Fibroblast of gingiva (primary cell): ENCODE measurements around the gene BLTP1.
"Not testable (repeated sequence)": the region's sequence is repeated elsewhere in the genome, so short reads cannot be mapped to it uniquely, and the experiment has no call there.

Experiments used
- DNase-seq: peaks from one replicate; pipeline ENCODE4 v3.0.0-alpha.2; 2011; ENCODE audit warnings: low read depth

BLTP1 gene, protein sequence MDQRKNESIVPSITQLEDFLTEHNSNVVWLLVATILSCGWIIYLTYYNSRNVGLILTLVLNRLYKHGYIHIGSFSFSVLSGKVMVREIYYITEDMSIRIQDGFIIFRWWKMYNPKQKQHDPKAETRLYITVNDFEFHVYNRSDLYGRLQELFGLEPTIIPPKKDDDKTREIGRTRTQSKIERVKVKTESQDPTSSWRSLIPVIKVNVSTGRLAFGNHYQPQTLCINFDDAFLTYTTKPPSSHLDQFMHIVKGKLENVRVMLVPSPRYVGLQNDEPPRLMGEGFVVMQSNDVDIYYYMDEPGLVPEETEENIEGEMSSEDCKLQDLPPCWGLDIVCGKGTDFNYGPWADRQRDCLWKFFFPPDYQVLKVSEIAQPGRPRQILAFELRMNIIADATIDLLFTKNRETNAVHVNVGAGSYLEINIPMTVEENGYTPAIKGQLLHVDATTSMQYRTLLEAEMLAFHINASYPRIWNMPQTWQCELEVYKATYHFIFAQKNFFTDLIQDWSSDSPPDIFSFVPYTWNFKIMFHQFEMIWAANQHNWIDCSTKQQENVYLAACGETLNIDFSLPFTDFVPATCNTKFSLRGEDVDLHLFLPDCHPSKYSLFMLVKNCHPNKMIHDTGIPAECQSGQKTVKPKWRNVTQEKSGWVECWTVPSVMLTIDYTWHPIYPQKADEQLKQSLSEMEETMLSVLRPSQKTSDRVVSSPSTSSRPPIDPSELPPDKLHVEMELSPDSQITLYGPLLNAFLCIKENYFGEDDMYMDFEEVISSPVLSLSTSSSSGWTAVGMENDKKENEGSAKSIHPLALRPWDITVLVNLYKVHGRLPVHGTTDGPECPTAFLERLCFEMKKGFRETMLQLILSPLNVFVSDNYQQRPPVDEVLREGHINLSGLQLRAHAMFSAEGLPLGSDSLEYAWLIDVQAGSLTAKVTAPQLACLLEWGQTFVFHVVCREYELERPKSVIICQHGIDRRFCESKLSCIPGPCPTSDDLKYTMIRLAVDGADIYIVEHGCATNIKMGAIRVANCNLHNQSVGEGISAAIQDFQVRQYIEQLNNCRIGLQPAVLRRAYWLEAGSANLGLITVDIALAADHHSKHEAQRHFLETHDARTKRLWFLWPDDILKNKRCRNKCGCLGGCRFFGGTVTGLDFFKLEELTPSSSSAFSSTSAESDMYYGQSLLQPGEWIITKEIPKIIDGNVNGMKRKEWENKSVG (N-terminal part only)

DNA sequence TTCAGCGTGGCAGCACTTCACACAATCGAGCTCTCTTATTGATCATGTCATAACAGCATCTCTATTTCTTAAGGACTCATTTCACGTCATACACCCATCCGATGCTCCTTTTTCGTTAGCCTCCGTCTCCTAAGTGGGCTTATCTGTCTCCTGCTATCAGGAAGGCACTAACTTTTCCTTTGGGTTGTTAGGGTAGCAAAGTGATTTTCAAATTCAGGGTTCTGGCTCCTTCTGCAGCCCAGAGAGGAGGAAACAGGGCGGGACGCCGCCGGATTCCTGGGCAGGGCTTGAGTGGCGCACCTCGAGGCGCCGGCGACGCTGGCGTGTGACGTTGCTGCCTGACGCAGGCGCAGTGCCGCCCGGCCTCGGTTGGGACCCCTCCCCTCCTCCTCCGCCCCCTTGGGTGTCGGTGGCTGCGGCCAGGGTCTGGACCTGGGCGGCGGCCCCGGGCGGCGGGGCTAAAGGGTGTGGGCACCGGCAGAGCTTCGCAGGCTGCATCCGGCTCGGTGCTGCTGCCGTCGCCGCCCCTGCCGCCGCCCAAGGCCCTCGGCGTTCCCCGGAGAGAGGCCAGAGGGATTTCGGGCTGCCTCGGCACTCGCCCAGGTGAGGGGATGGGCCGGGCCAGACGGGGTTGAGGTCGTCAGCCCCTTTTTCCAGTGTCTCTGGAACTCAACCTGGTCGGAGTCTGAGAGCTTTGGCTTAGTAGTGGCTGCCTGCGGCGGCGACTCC, at the start of gene BLTP1:
TSS of gene BLTP1 (plus strand) at position 350 of the 729 bp plus-strand sequence. CDS start 18,317 bp downstream, outside the sequence.
- DNase-seq, result peak; percentile 82

DNA sequence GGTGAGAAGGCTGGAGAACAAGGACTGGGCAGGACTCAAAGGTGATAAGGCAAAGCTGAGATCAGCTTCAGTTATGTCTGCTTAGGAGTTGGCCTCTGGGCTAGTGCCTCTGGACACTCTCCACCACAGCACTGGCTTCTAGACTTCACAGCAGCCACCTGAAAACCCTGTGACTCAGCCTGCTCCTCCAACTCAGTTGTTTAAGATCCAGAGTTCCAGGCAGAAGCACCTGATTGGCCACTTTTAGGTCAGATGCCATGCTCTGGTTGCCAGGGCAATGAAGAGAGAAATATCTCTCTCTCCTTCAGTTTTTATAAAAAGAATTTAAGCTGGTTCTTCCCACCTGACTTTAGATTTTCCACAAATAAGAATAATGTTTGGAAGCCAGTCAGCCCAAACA, 47.9 kb upstream of the BLTP1 start:
- no peak for DNase-seq

DNA sequence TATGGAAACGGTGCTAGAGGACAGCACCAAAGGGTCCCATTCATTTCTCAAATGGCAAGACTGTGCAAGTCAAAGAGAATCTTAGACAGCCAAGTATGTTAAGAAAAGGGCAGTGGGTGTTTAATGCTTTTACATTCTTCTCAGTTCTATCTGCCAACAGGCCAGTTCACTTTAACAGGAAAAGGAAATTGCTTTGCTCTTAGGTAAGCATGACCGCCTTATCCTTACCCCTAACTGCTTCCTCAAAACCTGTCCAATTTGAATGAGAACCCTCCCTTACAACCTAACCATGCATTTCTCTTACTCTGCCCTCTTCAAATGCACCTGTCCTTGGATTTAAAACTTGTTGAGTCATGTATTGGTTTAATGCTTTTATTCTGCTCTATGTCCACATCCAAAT, 44.5 kb upstream of the BLTP1 start:
- no peak for DNase-seq

DNA sequence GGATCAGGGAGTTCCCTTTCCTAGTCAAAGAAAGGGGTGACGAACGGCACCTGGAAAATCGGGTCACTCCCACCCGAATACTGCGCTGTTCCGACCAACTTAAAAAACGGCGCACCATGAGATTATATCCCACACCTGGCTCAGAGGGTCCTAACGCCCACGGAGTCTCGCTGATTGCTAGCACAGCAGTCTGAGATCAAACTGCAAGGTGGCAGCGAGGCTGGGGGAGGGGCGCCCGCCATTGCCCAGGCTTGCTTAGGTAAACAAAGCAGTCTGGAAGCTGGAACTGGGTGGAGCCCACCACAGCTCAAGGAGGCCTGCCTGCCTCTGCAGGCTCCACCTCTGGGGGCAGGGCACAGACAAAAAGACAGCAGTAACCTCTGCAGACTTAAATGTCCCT, 41.8 kb upstream of the BLTP1 start:
- not testable (repeated sequence) for DNase-seq

DNA sequence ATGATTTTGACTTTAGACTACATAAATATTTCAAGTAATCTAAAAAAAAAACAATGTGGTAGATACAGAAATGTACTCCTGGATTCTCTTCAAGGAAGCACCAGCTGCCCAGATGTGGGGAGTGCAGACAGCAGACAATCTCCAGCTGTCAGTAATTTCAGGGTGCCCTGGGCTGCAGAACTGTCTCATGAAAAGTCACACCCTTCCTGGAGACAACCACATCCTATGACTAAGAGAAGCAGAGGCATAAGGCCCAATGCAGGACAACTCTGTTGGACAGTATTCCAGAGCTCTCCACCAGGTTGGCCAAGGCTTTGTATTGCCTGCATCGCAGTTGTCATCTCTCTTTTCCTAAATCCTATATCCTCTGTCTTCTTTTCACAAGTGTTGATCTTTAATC, 34.4 kb upstream of the BLTP1 start:
- DNase-seq, result peak; percentile 62

DNA sequence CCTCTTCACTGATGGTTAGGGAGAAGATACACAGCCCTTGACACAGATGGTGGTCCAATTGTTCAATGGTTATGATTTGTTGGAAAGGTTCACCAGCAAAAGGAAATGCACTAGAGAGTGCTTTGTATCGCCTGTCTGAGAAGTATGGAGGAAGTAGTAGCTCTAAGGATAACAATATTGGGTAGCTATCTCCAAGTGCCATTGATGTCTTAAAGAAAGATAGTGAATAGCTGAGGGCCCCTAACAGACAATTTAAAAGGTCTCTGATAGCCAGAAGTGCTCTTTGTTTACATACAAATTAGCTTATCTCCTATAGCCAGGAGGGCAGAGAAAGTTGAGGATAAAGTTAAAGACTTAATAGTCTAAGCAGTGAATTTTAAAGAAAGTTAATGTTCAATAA, 33.9 kb upstream of the BLTP1 start:
- no peak for DNase-seq

DNA sequence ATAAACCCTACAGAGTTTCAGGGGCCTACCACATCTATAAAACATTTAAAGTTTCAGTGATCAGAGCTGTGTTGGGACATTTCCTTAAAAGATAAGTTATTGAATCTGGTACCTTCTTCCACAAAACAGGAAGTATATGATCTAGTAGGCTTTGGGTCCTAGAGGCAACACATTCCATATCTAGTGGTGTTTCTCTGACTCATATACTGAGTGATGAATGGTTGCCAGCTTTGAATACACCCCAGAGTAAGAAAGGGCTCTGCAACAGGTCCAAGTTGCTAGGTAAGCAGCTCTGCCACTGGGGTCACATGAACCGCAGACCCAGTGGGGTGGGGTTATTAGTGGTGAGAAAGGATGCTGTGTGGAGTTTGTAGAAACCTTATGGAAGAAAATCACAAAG, 32.4 kb upstream of the BLTP1 start:
- no peak for DNase-seq

DNA sequence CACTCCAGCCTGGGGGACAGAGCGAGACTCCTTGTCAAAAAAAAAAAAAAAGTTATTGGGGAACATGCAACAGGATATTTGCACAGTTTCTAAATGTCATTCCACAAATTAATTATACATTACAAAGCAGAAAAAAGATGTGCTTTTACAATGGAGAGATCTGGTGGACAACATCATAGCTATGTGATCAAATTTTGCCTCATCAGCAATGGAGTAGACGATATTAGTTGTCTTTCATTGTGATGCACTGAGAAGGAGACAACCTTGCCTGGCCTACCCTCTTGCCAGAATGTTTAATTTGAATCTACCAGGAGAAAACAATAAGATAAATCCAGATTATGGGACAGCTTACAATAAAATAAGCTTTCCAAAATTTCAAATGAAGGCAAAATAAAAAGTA, 30.5 kb upstream of the BLTP1 start:
- no peak for DNase-seq

DNA sequence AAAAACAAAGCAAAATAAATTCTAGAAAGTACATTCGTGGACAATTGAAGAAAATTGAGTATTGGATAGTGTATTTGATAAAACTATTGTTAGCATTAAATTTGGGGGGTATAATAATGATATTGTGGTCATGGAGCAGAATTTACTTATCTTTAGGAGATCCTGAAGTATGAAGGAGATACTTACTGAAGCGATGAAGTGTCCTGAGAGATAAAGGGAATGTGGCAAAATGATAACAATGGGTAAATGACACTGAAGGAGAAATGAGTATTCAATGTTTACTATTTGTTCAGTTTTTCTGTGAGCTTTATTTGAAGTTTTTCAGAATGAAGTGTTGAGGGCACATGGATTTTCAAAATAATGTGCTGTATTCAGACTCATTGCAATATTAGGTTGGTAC, 30.0 kb upstream of the BLTP1 start:
- no peak for DNase-seq

DNA sequence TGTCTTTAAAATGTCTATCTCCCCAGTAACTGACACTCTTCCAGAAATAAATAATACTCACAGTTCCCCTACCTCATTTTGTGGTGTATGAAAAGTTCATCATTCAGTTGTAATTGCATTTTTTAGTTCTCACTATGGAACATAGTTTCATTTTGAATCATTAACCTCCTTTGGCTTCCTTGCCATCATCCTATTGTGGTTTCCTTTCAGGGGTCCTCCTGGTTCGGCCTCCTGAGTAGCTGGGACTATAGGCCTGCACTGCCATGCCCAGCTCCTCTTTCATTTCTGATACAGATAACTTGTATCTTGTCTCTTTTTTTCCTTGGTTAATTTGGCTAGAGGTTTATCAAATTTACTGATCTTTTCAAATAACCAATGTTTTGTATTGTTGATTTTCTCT, 23.1 kb upstream of the BLTP1 start:
- DNase-seq, result no peak

DNA sequence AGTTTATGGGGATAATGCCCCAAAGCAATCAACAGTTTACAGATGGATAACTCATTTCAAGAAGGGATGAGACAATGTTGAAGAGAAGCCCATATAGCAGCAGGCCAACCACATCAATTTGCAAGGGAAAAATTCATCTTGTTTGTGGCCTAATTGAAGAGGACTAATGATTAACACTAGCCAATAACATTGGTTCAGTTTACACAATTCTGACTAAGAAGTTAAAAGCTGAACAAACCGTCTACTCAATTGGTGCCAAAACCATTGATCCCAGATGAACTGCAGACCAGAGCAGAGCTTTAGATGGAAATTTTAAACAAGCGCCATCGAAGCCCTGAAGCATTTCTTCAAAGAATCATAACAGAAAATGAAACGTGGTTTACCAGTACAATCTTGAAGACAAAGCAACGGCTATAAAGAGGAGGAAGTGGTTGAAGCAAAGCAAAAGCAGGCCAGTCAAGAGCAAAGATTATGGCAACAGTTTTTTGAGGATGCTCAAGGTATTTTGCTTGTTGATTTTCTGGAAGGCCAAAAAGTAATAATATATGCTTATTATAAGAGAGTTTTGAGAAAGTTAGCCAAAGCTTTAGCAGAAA, 20.5 kb upstream of the BLTP1 start:
- DNase-seq, result no peak

DNA sequence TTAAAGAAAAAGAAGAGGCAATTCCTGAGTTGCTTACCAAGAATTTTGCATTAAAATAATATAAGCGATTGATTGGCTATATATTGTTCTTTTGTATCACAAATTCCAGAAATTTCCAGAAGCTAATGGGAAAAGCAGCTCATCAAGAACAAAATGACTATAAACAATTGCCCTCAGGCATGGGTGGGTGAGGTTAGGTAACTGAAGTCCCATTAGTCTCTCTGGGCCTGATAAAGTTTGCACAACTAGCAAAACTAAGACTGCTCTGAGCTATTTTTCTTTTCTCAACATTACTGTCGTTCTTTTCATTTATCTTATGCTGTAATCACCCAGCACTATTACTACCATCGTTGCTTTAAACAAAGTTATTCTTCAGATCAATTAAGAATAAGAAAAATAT, 19.2 kb upstream of the BLTP1 start:
- no peak for DNase-seq

DNA sequence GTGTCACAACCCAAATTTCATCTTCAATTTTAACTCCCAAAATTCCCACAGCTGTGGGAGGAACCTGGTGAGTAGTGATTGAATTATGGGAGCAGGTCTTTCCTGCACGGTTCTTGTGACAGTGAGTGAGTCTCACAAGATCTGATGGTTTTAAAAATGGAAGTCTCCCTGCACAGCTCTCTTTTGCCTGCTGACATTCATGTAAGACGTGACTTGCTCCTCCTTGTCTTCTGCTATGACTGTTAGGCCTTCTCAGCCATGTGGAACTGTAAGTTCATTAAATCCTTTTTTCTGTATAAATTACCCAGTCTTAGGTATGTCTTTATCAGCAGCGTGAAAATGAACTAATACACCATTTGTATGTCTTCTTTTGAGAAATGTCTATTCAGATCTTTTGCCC, 13.0 kb upstream of the BLTP1 start:
- no peak for DNase-seq

DNA sequence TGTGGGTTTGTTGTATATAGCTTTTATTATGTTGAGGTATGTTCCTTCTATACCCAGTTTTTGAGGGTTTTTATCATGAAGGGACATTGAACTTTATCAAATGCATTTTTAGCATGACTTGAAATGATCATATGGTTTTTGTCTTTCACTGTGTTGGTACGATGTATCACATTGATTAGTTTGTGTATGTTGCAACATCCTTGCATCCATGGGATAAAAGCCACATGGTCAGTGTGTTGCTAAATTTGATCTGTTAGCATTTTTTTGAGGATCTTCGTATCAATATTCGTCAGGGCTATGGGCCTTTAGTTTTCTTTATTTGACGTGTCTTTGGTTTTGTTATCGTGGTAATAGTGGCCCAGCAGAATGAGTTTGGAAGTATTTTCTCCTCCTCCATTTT, 11.3 kb upstream of the BLTP1 start:
- DNase-seq, result no peak

DNA sequence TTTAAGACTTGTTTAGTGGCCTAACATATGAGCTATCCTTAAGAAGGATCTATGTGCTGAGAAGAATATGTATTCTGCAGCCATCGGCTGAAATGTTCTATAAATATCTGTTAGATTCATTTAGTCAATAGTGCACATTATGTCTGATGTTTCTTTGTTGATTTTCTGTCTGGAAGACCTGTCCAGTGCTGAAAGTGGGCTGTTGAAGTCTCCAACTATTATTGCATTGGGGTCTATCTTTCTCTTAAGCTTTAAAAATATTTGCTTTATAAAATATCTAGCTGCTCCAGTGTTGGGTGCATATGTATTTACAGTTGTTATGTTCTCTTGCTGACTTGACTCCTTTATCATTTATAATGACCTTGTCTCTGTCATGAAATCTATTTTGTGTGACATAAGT, 9.4 kb upstream of the BLTP1 start:
- DNase-seq, result no peak

DNA sequence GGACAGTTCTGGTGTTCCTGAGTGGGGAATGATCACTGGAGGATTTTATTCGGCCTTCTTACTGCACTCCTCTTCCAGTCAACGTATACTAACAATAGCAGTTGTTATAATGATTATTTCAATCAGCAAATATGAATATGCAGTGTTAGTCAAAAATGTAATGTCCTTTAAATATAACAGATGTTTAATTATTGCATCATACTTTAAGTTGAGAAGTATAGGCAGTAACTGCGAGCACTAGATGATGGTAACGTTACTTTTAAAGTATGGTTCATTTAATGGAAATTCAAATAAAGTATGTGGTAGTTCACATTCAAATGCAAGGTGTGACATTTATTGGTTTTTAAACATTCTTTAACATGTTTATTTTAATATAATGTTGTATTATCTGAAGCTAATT, 5.5 kb upstream of the BLTP1 start:
- no peak for DNase-seq

DNA sequence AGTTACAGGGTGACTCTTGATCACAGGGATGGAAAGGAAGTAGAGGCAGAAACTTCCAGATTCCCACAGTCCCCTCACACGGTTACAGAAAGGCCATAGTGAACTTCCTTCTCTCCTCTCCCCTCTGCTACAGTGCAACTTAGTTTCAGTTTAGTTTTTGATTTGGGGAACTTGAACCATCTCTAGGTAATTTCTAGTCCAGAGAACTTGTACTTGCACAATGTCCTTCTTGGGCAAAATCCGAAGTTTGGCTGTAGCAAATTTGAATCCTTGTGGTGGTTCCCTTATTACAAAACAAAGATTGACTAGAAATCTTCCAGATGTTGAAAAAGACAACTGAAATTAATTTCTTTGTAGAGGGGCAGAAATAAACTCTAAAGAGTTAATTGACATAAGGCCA, 1.2 kb upstream of the BLTP1 start:
- no peak for DNase-seq

DNA sequence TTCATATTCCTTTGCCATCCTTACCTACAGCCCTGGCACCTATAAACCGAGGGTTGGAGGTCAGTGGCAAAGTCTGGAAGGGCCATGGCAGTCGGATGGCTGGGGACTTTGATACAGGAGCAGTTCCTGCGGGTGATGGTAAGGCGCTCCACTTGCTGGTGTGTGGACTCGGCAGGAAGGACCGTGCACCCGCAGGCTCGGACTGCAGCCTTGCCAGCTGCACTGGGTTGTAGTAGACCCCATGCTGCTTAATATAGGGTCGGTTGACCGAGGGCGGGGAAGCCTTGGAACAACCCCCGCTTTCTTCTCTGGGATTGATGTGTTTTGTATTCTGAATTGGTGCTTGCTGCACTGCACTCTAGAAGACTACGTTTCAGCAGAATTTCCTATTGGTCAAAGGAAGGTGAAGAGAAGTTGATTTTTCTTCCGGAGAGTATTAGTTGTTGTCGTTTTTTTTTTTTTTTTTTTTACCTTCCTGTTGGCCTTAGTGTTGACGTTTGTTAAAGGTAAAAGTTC, 638 bp downstream of the BLTP1 start:
- no peak for DNase-seq

DNA sequence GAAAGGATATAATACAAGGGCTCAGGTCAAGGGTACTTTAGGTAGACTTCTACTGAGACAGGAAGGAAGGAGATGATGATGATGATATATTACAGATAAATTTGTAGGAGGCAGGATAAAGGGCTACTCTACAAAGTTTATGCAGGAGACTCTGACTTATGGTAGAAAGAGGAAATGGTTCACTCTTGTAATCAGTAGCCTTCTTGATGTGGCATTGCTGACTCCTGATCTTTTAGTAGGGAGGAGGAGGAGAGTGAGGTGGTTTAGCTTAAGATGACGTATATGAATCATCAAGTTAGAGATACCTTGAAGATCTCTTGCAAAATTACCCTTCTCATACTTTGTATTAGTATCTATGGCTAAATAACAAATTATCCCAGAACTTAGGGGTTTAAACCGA, 4.7 kb downstream of the BLTP1 start:
- DNase-seq, result no peak

DNA sequence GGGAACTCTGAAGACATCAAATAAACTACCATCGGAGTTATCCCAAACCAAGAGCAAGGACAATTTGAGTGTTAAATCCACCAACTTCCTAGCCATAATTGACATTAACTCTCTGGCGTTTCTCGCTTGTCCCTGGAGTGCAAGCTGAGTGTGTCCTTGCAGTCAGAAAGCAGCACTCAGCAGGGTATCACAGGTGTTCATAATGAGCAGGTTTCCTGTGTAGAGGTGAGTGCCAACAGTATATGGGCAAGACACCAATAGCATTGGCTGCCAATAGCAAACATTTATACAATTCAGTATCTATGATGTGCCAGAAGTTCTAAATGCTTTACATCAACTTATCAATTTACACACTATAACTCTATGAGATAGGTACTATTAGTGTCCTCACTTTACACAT, 11.2 kb downstream of the BLTP1 start:
- no peak for DNase-seq

DNA sequence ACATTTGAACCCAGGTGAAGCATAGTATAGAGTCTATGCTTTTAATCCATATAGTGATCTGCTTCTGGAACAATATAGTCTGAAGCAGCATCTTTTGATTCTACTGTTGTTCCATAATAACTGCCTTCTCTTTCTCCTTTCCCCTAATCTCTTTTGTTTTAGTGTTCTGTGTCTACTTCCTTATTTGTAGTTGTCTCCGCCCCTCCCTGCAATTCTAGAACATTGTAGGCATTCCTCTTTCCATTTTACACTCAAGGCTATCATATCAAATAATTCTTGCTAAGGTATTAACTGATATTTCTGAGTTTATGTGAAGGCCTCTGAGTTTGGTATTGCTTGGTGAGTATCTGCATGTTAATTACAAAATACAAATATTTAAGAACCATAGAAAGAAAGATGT, 11.6 kb downstream of the BLTP1 start:
- DNase-seq, result no peak
